ENCODE measurements around the gene ERVFRD-1.

DNA sequence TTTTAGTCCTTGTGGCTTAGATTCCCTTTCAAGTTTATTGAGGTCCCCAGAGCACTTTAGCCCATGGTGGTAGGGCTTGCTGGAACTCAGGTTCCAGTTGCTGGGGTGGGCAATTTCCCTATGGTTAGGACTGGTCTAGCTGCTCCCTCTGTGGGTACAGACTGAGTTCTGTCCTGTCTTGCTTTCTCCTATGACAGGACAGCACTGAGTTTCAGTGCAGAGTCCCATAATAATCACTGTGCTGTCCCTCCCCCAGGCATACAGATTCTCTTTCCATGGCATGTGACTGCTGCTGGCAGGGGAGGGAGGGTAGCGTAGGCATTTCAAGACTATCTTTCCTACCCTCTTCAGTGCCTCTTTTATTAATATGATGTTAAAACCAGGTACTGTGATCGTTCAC lies 17.1 kb upstream of the ERVFRD-1 start:
- no peak for TF ChIP-seq POLR2AphosphoS5 (IDR thresholded peaks at IDR 0.05; ENCODE audit: insufficient read depth, low read depth, low read length)
- TF ChIP-seq JUN (IDR thresholded peaks at IDR 0.05; ENCODE audit: borderline replicate concordance, insufficient read depth, insufficient read length, low read depth) = no peak
- TF ChIP-seq EZH2 (IDR thresholded peaks at IDR 0.05; ENCODE audit: borderline replicate concordance, low read depth, low read length, severe bottlenecking) = no peak
